Measurements from ENCODE around the gene PRR12. TPM values are rescaled to one million over a fixed set of nuclear protein-coding genes. Genes with fewer than 3 reads are reported as not detected.

PRR12 gene
- total and polyA plus RNA-seq, 4 donors, result 0.86 to 3.5 (median 2.8) TPM

DNA sequence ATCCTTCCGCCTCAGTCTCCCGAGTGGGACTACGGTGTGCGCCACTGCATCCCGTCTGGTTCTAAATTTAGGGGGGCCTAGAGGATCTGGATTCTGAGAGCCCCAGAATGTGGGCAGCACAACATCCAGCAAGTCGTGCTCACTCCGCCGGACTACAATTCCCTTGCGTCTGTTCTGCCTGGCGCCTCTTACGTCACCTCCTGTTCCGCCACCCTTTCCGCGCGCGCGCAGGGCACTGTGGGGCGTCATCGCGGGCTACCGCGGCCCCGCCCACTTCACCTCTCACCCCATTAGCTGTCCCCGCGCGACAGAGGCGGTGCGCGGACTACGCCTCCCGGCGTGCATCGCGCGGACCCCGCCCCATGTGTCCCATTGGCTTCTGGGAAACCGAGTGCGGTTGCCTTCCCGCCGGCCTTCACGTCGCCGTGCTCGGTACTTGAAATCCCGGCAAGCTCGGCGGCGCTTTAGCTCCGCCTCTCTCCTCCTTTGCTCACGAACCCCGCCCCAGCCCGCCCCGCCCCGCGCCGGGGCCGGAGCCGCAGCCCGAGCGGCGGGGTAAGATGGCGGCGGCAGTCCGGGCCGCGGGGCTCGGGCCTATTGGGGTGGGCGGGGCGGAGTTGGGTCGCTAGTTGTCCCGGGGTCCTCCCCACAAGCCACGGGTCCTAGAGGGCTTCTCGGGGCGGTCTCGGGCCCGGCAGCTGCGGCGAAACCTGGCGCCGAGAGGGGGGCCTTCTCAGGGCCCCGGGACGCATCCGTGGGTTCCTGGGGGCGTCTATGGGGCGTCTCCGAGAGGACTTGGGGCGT lies 50.9 kb downstream of the PRR12 start, which contains the start of gene SCAF1:
Gene SCAF1 (plus strand): TSS at position 522 of the 804 bp plus-strand sequence. CDS start 2,818 bp downstream, outside the sequence.
- Histone ChIP-seq H3K9me3 (ENCODE audit: control insufficient read depth in 4 of 4, low read length in 3 of 4) (no peaks in the 10 kb centered on the region), H3K27ac (ENCODE audit: low read depth in 1 of 2, low read length in 2 of 2) (peak within 1 kb of the TSS; percentile 93 to 98), H3K27me3 (ENCODE audit: control insufficient read depth in 4 of 4, insufficient read depth in 4 of 4, low read length in 3 of 4) (no peaks in the 10 kb centered on the region), H3K36me3 (ENCODE audit: control insufficient read depth in 4 of 4, insufficient read depth in 3 of 4, low read depth in 1 of 4, low read length in 3 of 4) (peaks cover 2 to 7% (median 6%) of the 10 kb centered on the region in 4 donors), H3K4me3 (ENCODE audit: low read depth in 1 of 3, low read length in 3 of 3) (peak within 1 kb of the TSS; percentile 76 to 99 (median 81)), H3K9ac (ENCODE audit: low read depth in 1 of 2, low read length in 2 of 2) (peak within 1 kb of the TSS; percentile 82 to 98), H3K4me1 (ENCODE audit: control insufficient read depth in 4 of 4, insufficient read depth in 4 of 4, low read length in 3 of 4) (peaks cover 0 to 30% (median 17%) of the 10 kb centered on the region in 4 donors)
- peak; percentile 98 for DNase-seq (ENCODE audit: low spot score)
- under 1% methylated on average over 87 of the region's 87 CpGs for WGBS
- TF ChIP-seq ATF3 (IDR thresholded peaks at IDR 0.05) (peak; percentile 39), HNF4G (IDR thresholded peaks at IDR 0.05) (no peak), HNF4A (conservative IDR thresholded peaks at IDR 0.05) (no peak), GABPA (IDR thresholded peaks at IDR 0.05 in 1 of 2, conservative IDR thresholded peaks at IDR 0.05 in 1 of 2) (peak; percentile 64 to 90), FOXA1 (IDR thresholded peaks at IDR 0.05) (peak; percentile 72), FOXA2 (IDR thresholded peaks at IDR 0.05) (no peak), NR2F2 (IDR thresholded peaks at IDR 0.05) (peak; percentile 56), YY1 (IDR thresholded peaks at IDR 0.05) (peak; percentile 77), TAF1 (conservative IDR thresholded peaks at IDR 0.05) (peak; percentile 9), REST (IDR thresholded peaks at IDR 0.05) (peak; percentile 35), SP1 (IDR thresholded peaks at IDR 0.05) (peak; percentile 97), EGR1 (IDR thresholded peaks at IDR 0.05; ENCODE audit: low read depth in 2 of 2) (no peak), RAD21 (IDR thresholded peaks at IDR 0.05) (peak in 1 of 2 donors; percentile 25), RXRA (IDR thresholded peaks at IDR 0.05) (peak; percentile 77 to 82), JUND (IDR thresholded peaks at IDR 0.05) (peak; percentile 84 to 89)
- TF ChIP-seq, protein P1, sequence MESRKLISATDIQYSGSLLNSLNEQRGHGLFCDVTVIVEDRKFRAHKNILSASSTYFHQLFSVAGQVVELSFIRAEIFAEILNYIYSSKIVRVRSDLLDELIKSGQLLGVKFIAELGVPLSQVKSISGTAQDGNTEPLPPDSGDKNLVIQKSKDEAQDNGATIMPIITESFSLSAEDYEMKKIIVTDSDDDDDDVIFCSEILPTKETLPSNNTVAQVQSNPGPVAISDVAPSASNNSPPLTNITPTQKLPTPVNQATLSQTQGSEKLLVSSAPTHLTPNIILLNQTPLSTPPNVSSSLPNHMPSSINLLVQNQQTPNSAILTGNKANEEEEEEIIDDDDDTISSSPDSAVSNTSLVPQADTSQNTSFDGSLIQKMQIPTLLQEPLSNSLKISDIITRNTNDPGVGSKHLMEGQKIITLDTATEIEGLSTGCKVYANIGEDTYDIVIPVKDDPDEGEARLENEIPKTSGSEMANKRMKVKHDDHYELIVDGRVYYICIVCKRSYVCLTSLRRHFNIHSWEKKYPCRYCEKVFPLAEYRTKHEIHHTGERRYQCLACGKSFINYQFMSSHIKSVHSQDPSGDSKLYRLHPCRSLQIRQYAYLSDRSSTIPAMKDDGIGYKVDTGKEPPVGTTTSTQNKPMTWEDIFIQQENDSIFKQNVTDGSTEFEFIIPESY (IDR thresholded peaks at IDR 0.05), result peak; percentile 95
- TF ChIP-seq, protein P2, sequence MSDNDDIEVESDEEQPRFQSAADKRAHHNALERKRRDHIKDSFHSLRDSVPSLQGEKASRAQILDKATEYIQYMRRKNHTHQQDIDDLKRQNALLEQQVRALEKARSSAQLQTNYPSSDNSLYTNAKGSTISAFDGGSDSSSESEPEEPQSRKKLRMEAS (IDR thresholded peaks at IDR 0.05), result peak; percentile 42
- TF ChIP-seq, protein P3, sequence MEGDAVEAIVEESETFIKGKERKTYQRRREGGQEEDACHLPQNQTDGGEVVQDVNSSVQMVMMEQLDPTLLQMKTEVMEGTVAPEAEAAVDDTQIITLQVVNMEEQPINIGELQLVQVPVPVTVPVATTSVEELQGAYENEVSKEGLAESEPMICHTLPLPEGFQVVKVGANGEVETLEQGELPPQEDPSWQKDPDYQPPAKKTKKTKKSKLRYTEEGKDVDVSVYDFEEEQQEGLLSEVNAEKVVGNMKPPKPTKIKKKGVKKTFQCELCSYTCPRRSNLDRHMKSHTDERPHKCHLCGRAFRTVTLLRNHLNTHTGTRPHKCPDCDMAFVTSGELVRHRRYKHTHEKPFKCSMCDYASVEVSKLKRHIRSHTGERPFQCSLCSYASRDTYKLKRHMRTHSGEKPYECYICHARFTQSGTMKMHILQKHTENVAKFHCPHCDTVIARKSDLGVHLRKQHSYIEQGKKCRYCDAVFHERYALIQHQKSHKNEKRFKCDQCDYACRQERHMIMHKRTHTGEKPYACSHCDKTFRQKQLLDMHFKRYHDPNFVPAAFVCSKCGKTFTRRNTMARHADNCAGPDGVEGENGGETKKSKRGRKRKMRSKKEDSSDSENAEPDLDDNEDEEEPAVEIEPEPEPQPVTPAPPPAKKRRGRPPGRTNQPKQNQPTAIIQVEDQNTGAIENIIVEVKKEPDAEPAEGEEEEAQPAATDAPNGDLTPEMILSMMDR (IDR thresholded peaks at IDR 0.05; ENCODE audit: low read depth, low read length, missing input control), result no peak

Data from liver (tissue), 9 donors.